Measurements from ENCODE around the gene NNT.

DNA sequence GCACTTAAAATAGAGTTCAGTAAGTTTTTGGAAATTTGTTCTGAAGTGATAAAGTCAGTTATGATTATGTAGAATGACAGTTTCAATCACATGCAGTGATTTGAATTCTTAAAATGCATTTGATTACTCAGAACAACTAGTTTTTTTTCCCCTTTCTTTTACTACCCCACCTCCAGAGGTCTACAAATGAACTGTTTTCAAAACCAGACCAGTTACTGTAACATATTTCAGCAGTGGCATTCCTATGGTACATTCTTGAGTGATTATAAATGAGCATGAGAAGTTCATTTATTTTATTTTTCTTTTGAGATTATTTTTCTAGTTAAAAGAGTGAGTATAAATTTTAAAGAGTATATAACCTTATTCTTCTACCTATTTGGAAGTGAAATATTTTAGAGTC is 71.6 kb downstream of the NNT start:
- TF ChIP-seq POLR2AphosphoS5 (IDR thresholded peaks at IDR 0.05; ENCODE audit: low read depth, low read length) (no peak), TAF1 (IDR thresholded peaks at IDR 0.05; ENCODE audit: borderline replicate concordance, low read depth, low read length) (no peak)
